Measurements from ENCODE around the gene ADAMTSL1. TPM values are rescaled to one million over a fixed set of nuclear protein-coding genes. Genes with fewer than 3 reads are reported as not detected.

Gene ADAMTSL1
- total and polyA plus RNA-seq, 2 donors (not counting 3 experiments of a cell fraction or from before 2014, with no cell fraction given) = 15.0 to 18.4 TPM

DNA sequence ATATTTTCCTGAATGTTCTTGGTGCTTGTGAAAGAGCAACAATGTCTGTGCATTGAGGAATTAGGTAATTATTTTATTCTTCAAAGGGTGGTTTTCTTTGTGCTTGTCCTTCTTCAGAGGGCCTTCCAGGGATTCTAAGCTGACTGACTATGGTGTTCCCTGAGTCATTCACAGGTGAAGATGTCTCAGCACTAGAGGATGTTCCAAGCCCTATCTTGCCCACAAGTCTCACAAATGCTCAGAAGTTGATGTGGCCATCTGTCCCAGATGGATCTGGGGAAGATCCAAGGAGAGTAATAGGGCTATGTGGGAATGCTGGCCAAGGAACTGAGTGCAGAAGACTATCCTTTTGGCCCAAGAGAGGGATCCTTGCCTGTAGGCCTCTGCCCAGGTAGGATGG is 120.9 kb downstream of the ADAMTSL1 start:
- H3K9me3 ChIP-seq (replicated peaks; ENCODE audit: control insufficient read depth, insufficient read depth, low read length) = no peaks in the 10 kb centered on the region
- H3K4me2 ChIP-seq (ENCODE audit: insufficient read depth, low read length) = no peak overlapping the region
- H3K4me3 ChIP-seq (replicated peaks in 1 of 3; ENCODE audit: insufficient read depth in 1 of 3, low read depth in 1 of 3, low read length in 3 of 3) = no peak overlapping the region
- H3K27me3 ChIP-seq (ENCODE audit: control insufficient read depth in 2 of 2, insufficient read depth in 2 of 2, low read length in 2 of 2) = no peaks in the 10 kb centered on the region
- H4K20me1 ChIP-seq (replicated peaks; ENCODE audit: control insufficient read depth, extremely low read depth, insufficient read depth, low read length) = no peaks in the 10 kb centered on the region
- DNase-seq (ENCODE audit: low read depth, low spot score) = no peak
- TF ChIP-seq GATA2 (IDR thresholded peaks at IDR 0.05; ENCODE audit: insufficient read depth, insufficient read length, low read depth, low read length) = no peak
- no peak for TF ChIP-seq POLR2AphosphoS5 (IDR thresholded peaks at IDR 0.05; ENCODE audit: insufficient read depth, low read depth, low read length)
- no peak for TF ChIP-seq EZH2 (IDR thresholded peaks at IDR 0.05; ENCODE audit: borderline replicate concordance, low read depth, low read length, severe bottlenecking)
- no peak for TF ChIP-seq CTCF (IDR thresholded peaks at IDR 0.05; ENCODE audit: extremely low read depth in 1 of 2, insufficient read depth in 1 of 2, low read depth in 1 of 2, low read length in 2 of 2)
- TF ChIP-seq POLR2A (IDR thresholded peaks at IDR 0.05; ENCODE audit: low read depth, low read length) = no peak
- TF ChIP-seq MAX (IDR thresholded peaks at IDR 0.05; ENCODE audit: insufficient read depth, insufficient read length) = no peak
- no peak for TF ChIP-seq MYC (IDR thresholded peaks at IDR 0.05; ENCODE audit: low read depth, low read length)
- H3K9me1 ChIP-seq (replicated peaks; ENCODE audit: control insufficient read depth, extremely low read depth, insufficient read depth, low read length) = no peaks in the 10 kb centered on the region
- no TSS peak for BruUV-seq (replicated peaks)
- dilution Hi-C loops (cut with MboI; ENCODE audit: extremely low pct_ligation_motif_present, low sequenced_read_pairs) = no loop called here
- H3K9ac ChIP-seq (replicated peaks; ENCODE audit: extremely low read depth, insufficient read depth, low read length) = no peak overlapping the region
- H3K79me2 ChIP-seq (ENCODE audit: control insufficient read depth, insufficient read depth, low read length) = no peaks in the 10 kb centered on the region
- H3K36me3 ChIP-seq (ENCODE audit: control insufficient read depth in 2 of 2, extremely low read depth in 1 of 2, insufficient read depth in 2 of 2, low read length in 2 of 2) = no peaks in the 10 kb centered on the region
- CTCF ChIA-PET = no interaction called here
- intact Hi-C loops (cut with micrococcal nuclease) = no loop called here
- H3K4me1 ChIP-seq (ENCODE audit: control insufficient read depth, extremely low read depth, insufficient read depth, low read length) = no peaks in the 10 kb centered on the region
- no peak for FAIRE-seq
- H2AFZ ChIP-seq (ENCODE audit: low read depth, low read length) = no peak overlapping the region
- POLR2A ChIA-PET = no interaction called here
- H3K27ac ChIP-seq (ENCODE audit: insufficient read depth, low read depth, low read length) = no peak overlapping the region
